LHCN-M2 (cell line): ENCODE measurements around the gene PRKCI. TPM values are rescaled to one million over a fixed set of nuclear protein-coding genes. Genes with fewer than 3 reads are reported as not detected.
A peak's percentile ranks its signal among the peaks of the same experiment; 100 is the strongest.
"Not testable (repeated sequence)": the region's sequence is repeated elsewhere in the genome, so short reads cannot be mapped to it uniquely, and the experiment has no call there.

Source experiments
- DNase-seq: peaks from one replicate; pipeline ENCODE4 v3.0.0-alpha.2; 2012; ENCODE audit warnings: low read depth
- total RNA-seq: library from RNA; depleted of rRNA; stranded (reverse); fragments of >200 nt; gene quantifications from 2 replicates; pipeline ENCODE4 v1.2.3, GENCODE V29; 2014

Gene PRKCI
- total RNA-seq, 1 experiment from 2014 or later = 33.0 TPM

GRCh38 chr3:170222647-170223541 lies 670 bp downstream of the PRKCI start:
- peak; percentile 27 for DNase-seq

- DNase-seq = no peak
These were observed 2.9 kb downstream of the PRKCI start for GRCh38 chr3:170225166-170225565.

GRCh38 chr3:170226426-170226960 lies 4.3 kb downstream of the PRKCI start:
- no peak for DNase-seq

GRCh38 chr3:170228093-170228766 lies 6.0 kb downstream of the PRKCI start:
- no peak for DNase-seq

- no peak for DNase-seq
These were observed 10.0 kb downstream of the PRKCI start for GRCh38 chr3:170232266-170232665.

GRCh38 chr3:170233530-170233929 lies 11.3 kb downstream of the PRKCI start:
- DNase-seq = peak; percentile 48

GRCh38 chr3:170240142-170240541 lies 17.9 kb downstream of the PRKCI start:
- no peak for DNase-seq

- no peak for DNase-seq
These were observed 18.4 kb downstream of the PRKCI start for GRCh38 chr3:170240671-170241070.

- no peak for DNase-seq
These were observed 22.4 kb downstream of the PRKCI start for GRCh38 chr3:170244576-170244975.

GRCh38 chr3:170247875-170248274 lies 25.7 kb downstream of the PRKCI start:
- no peak for DNase-seq

- no peak for DNase-seq
These were observed 34.4 kb downstream of the PRKCI start for GRCh38 chr3:170256597-170256996.

- no peak for DNase-seq
These were observed 34.9 kb downstream of the PRKCI start for GRCh38 chr3:170257145-170257544.

GRCh38 chr3:170258105-170258487 lies 35.9 kb downstream of the PRKCI start:
- DNase-seq = no peak

- no peak for DNase-seq
These were observed 37.7 kb downstream of the PRKCI start for GRCh38 chr3:170259907-170260306.

GRCh38 chr3:170267793-170268192 lies 45.6 kb downstream of the PRKCI start:
- DNase-seq = no peak

- not testable (repeated sequence) for DNase-seq
These were observed 47.5 kb downstream of the PRKCI start for GRCh38 chr3:170269673-170270254.

- DNase-seq = no peak
These were observed 48.2 kb downstream of the PRKCI start for GRCh38 chr3:170270282-170270881.

GRCh38 chr3:170274641-170275040 lies 52.4 kb downstream of the PRKCI start:
- DNase-seq = no peak

- no peak for DNase-seq
These were observed 53.6 kb downstream of the PRKCI start for GRCh38 chr3:170275832-170276231.

GRCh38 chr3:170277311-170277710 lies 55.1 kb downstream of the PRKCI start:
- not testable (repeated sequence) for DNase-seq

- DNase-seq = no peak
These were observed 55.8 kb downstream of the PRKCI start for GRCh38 chr3:170277833-170278580.
